Heart left ventricle (tissue), 13 donors: ENCODE results near the gene PDCD7.

ENCODE experiments used
- CTCF ChIP-seq, 12 donors: fragments of 200-600 bp; sonication (generic) in 4 of 12; IDR thresholded peaks; one replicate each; pipeline versions ENCODE4 v1.5.0 to v1.8.0; 2018 to 2022; ENCODE audit warnings: antibody characterized with exemption in 12 of 12, mild to moderate bottlenecking in 5 of 12
- POLR2A ChIP-seq, 2 donors: fragments of 450-650 bp; IDR thresholded peaks; one replicate each; pipeline ENCODE4 v1.6.1; 2017; ENCODE audit warnings: antibody characterized with exemption in 2 of 2, mild to moderate bottlenecking in 2 of 2, moderate library complexity in 2 of 2
- donor health status: ischemic (EF 13 %, LVEDD 7.1; RV severe dilation, severe dysfunction).
- donor health status: DM: no; HTN: yes; CAD: no.
- donor health status: DM: no; HTN: no; CAD: no.
- donor health status: ischemic (EF 25% LVEDD 6.9; RV normal size, moderate dysfunction).
- donor health status: ischemic (EF 25% LVEDD 5.7; RV mildly dilated, moderate dysfunction).
- donor health status: ischemic (EF 35%, LVEDD 5.7; RV mildly dilated, moderate dysfunction).
- donor health status: nonischemic (EF 11% LVEDD 7.7; RV severe dilation, severe dysfunction).
- donor health status: DM: yes; HTN: yes; CAD: no.
- donor health status: PGD.
- donor health status: ischemic (EF 29% LVEDD 5.4; RV normal size, mild dysfunction).
- donor health status: nonischemic (EF 23%, LVEDD 6.1; RV moderate dilation, normal function).

GRCh38 chr15:65115086-65115485 lies 18.5 kb downstream of the PDCD7 start, which contains the start of gene UBAP1L:
- TF ChIP-seq CTCF (IDR thresholded peaks at IDR 0.05) (no peak), POLR2A (IDR thresholded peaks at IDR 0.05) (no peak)
